OCI-LY7 (cell line): Measurements from ENCODE around the gene POGZ. TPM values are rescaled to one million over a fixed set of nuclear protein-coding genes. Genes with fewer than 3 reads are reported as not detected.

Experiments
- BruUV-seq: library from RNA; stranded (reverse); fragments of 400-500 nt; replicated peaks from 2 replicates; lab custom pipeline; 2021; lab: Mats Ljungman, UMichigan
- CTCF ChIA-PET: fragments of 300-600 bp; sonication (Branson Sonifier 250); formaldehyde crosslinking; loops from one replicate; lab custom pipeline; 2022; ENCODE audit warnings: antibody characterized with exemption; ENCODE audit not compliant: unreplicated experiment; lab: Charles Lee
- POLR2A ChIA-PET: fragments of 300-600 bp; sonication (Branson Sonifier 250); formaldehyde crosslinking; loops from one replicate; lab custom pipeline; 2022; ENCODE audit warnings: antibody characterized with exemption; lab: Charles Lee
- DNase-seq: peaks from one replicate; pipeline ENCODE4 v3.0.0-alpha.2; 2015; ENCODE audit warnings: low spot score
- H2AFZ ChIP-seq: fragments of 200-600 bp; sonication (generic), shearing (Covaris generic); 2 replicates; pipeline ENCODE4 v1.6.1; 2014; ENCODE audit warnings: mild to moderate bottlenecking, antibody characterized with exemption, low read length, moderate library complexity
- H3K27ac ChIP-seq: fragments of 200-600 bp; sonication (generic); 2 replicates; pipeline ENCODE4 v1.5.1; 2014; ENCODE audit warnings: mixed run types, low read depth, mild to moderate bottlenecking, moderate library complexity, low read length, inconsistent platforms; ENCODE audit not compliant: poor library complexity, severe bottlenecking
- H3K36me3 ChIP-seq: fragments of 200-600 bp; sonication (generic); 2 replicates; pipeline ENCODE4 v1.6.1; 2014; ENCODE audit warnings: mild to moderate bottlenecking, antibody characterized with exemption, low read length, moderate library complexity, mixed read lengths; ENCODE audit not compliant: insufficient read depth
- H3K4me1 ChIP-seq: fragments of 200-600 bp; sonication (generic); 2 replicates; pipeline ENCODE4 v1.5.1; 2014; ENCODE audit warnings: mild to moderate bottlenecking, low read length; ENCODE audit not compliant: insufficient read depth, poor library complexity, severe bottlenecking
- H3K4me2 ChIP-seq: fragments of 200-600 bp; sonication (generic); 2 replicates; pipeline ENCODE4 v1.6.1; 2014; ENCODE audit warnings: mild to moderate bottlenecking, low read length
- H3K4me3 ChIP-seq: fragments of 200-600 bp; sonication (generic); 2 replicates; pipeline ENCODE4 v1.5.1; 2014; ENCODE audit warnings: mild to moderate bottlenecking, low read depth, low read length; ENCODE audit not compliant: poor library complexity, severe bottlenecking
- H3K79me2 ChIP-seq: fragments of 200-600 bp; sonication (generic); 2 replicates; pipeline ENCODE4 v1.6.1; 2016; ENCODE audit warnings: low read depth, mild to moderate bottlenecking, low read length, moderate library complexity, mixed read lengths; ENCODE audit not compliant: insufficient read depth
- H3K9me2 ChIP-seq: fragments of 200-600 bp; sonication (generic); 2 replicates; pipeline ENCODE4 v1.6.1; 2016; ENCODE audit warnings: mild to moderate bottlenecking, low read length, mixed read lengths; ENCODE audit not compliant: insufficient read depth
- H3K9me3 ChIP-seq: fragments of 200-600 bp; sonication (generic); 2 replicates; pipeline ENCODE4 v1.6.1; 2014; ENCODE audit warnings: mild to moderate bottlenecking, mixed run types, low read length, mixed read lengths
- H4K20me1 ChIP-seq: fragments of 200-600 bp; sonication (generic); 2 replicates; pipeline ENCODE4 v1.6.1; 2014; ENCODE audit warnings: mild to moderate bottlenecking, antibody characterized with exemption, low read length, moderate library complexity, mixed read lengths; ENCODE audit not compliant: insufficient read depth
- CTCF ChIP-seq: fragments of 200-600 bp; sonication (generic); conservative IDR thresholded peaks from 2 replicates; pipeline ENCODE4 v1.5.1; 2014; ENCODE audit warnings: mild to moderate bottlenecking, antibody characterized with exemption, low read length, moderate library complexity, mixed read lengths
- EZH2phosphoT487 ChIP-seq: fragments of 200-600 bp; sonication (generic); IDR thresholded peaks from 2 replicates; pipeline ENCODE4 v1.6.1; 2018; ENCODE audit warnings: low read depth, borderline replicate concordance, mild to moderate bottlenecking, mixed run types, antibody characterized with exemption, low read length, moderate library complexity, mixed read lengths
- intact Hi-C: fragments of 100-400 bp; cut with micrococcal nuclease; formaldehyde crosslinking; loops from one replicate; pipeline ENCODE4 v1.10.0; 2022; ENCODE audit not compliant: unreplicated experiment
- total RNA-seq, 2 experiments: library from RNA; depleted of rRNA in 1 of 2; stranded (reverse); fragments of >200 nt in 1 of 2; shearing (Covaris generic) in 1 of 2; gene quantifications; 2 replicates each; pipeline ENCODE4 v1.2.3, GENCODE V29; 2014 to 2022

The POGZ gene
- total RNA-seq, 2 experiments from 2014 or later: 47.7 to 118 TPM

GRCh38 chr1:151408891-151409290, 50.4 kb downstream of the POGZ start:
- no peaks in the 10 kb centered on the region for H3K9me3 ChIP-seq
- 0 out of 2 replicates have a peak, but pooled peaks cover 5% of the 10 kb centered on the region for H4K20me1 ChIP-seq
- ChIA-PET POLR2A (interaction anchor here (0.6 kb wide), 1 partner anchor 804 kb away, joined by 3 read pairs; no protein-coding TSS in a partner anchor), CTCF (no interaction called here)
- no peaks in the 10 kb centered on the region for H3K79me2 ChIP-seq
- BruUV-seq: no TSS peak
- no peak overlapping the region for H3K4me3 ChIP-seq
- H3K27ac ChIP-seq: no peak overlapping the region
- DNase-seq: no peak
- H2AFZ ChIP-seq: no peak overlapping the region
- no peak for TF ChIP-seq CTCF
- TF ChIP-seq EZH2phosphoT487: no peak
- no peak overlapping the region for H3K4me2 ChIP-seq
- H3K36me3 ChIP-seq: peaks cover 97% of the 10 kb centered on the region
- no peaks in the 10 kb centered on the region for H3K9me2 ChIP-seq
- intact Hi-C loops: no loop called here
- no peaks in the 10 kb centered on the region for H3K4me1 ChIP-seq

GRCh38 chr1:151407304-151407703, 52.0 kb downstream of the POGZ start:
- no TSS peak for BruUV-seq
- no peak for DNase-seq
- POLR2A ChIA-PET: interaction anchor here (0.6 to 0.7 kb wide), 2 partner anchors 48 to 96 kb away, joined by 6 to 8 read pairs; no protein-coding TSS in a partner anchor
- Histone ChIP-seq H3K79me2 (no peaks in the 10 kb centered on the region), H4K20me1 (0 out of 2 replicates have a peak, but pooled peaks cover 8% of the 10 kb centered on the region), H3K4me2 (no peak overlapping the region), H3K36me3 (peaks cover 98% of the 10 kb centered on the region), H3K9me3 (no peaks in the 10 kb centered on the region), H3K9me2 (no peaks in the 10 kb centered on the region), H2AFZ (no peak overlapping the region), H3K27ac (no peak overlapping the region), H3K4me1 (no peaks in the 10 kb centered on the region), H3K4me3 (no peak overlapping the region)
- TF ChIP-seq EZH2phosphoT487 (no peak), CTCF (no peak)
- CTCF ChIA-PET: no interaction called here
- intact Hi-C loops: no loop called here

- no peaks in the 10 kb centered on the region for H3K4me1 ChIP-seq
- no peaks in the 10 kb centered on the region for H3K9me3 ChIP-seq
- H4K20me1 ChIP-seq: 0 out of 2 replicates have a peak, but pooled peaks cover 4% of the 10 kb centered on the region
- DNase-seq: no peak
- peaks cover 2% of the 10 kb centered on the region; the same call in 1 of the 2 replicates for H3K79me2 ChIP-seq
- CTCF ChIA-PET: no interaction called here
- TF ChIP-seq CTCF (no peak), EZH2phosphoT487 (no peak)
- no peak overlapping the region for H2AFZ ChIP-seq
- no TSS peak for BruUV-seq
- H3K27ac ChIP-seq: no peak overlapping the region
- no peaks in the 10 kb centered on the region for H3K9me2 ChIP-seq
- peaks cover 98% of the 10 kb centered on the region for H3K36me3 ChIP-seq
- intact Hi-C loops: no loop called here
- H3K4me3 ChIP-seq: no peak overlapping the region
- no peak overlapping the region for H3K4me2 ChIP-seq
- POLR2A ChIA-PET: interaction anchor here (0.6 to 1.2 kb wide), 3 partner anchors 13 to 357 kb away, joined by 3 to 5 read pairs (median 3); partner anchors contain the start of gene MRPL9
Observed at GRCh38 chr1:151406176-151406575, 53.1 kb downstream of the POGZ start.
